DMS 273 treated with DMSO at 0.1 percent for 48 hours (cell line): ENCODE measurements around the gene RFC3.
"Not testable (repeated sequence)": the region's sequence is repeated elsewhere in the genome, so short reads cannot be mapped to it uniquely, and the experiment has no call there.

Experiments used
- DNase-seq: peaks from one replicate; lab custom pipeline; 2025; lab: John Stamatoyannopoulos, UW

Gene RFC3

GRCh38 chr13:33806470-33807248, 11.3 kb upstream of the RFC3 start:
- DNase-seq = no peak

DNA sequence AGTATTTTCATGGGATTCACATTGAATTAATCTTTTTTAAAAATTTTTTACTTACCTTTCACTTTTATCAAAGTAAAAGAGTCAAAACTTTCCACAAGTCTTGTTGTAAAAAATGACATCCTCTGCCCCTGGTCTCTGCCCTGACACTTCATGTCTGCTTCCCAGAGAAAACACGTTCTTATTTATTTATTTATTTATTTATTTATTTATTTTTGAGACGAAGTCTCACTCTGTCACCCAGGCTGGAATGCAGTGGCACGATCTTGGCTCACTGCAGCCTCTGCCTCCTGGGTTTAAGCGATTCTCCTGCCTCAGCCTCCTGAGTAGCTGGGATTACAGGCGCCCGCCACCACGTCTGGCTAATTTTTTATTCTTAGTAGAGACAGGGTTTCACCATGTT, 5.1 kb upstream of the RFC3 start:
- DNase-seq = not testable (repeated sequence)

DNA sequence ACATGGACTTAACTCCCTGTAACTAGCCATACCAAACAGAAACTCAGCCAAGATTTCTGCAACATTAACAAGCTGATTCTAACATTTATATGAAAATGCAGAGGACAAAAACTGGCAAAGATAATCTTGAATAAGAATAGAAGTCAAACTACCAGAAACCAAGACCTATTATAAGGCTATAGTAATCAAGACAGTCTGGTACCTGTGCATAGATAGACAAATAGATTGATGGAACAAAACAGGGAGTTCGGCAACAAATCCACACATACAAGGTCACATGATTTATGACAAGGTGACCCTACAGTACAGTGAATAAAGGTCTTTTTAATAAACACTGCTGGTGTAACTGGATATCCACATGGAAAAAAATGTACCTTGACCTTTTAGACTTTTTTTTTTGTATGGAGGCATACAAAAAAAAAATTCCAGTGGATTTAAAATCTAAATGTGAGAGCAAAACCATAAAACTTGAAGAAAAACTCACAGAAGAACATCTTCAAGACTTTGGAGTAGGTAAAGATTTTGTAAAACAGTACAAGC, 2.9 kb upstream of the RFC3 start:
- no peak for DNase-seq

DNA sequence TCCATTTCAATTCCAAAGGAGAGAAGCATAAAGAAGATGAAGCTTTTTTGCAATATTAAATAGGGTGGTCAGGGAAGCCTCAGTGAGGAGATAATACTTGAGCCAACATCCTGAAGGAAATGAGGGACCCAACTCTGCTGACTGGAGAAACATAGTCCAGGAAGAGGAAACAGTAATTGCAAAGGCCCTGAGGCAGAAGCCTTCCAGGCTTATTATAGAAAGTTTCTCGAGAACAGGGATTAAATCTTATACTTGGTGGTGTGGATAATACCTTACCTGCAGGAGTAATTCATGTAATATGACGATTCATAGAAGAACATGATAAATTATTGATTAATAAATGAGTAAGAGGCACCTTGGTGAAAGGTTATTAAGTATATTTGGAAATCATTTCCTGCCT, 1.0 kb upstream of the RFC3 start:
- no peak for DNase-seq

- DNase-seq = no peak
Measured at GRCh38 chr13:33817513-33817900, 442 bp upstream of the RFC3 start.

GRCh38 chr13:33825083-33825482, 7.1 kb downstream of the RFC3 start:
- no peak for DNase-seq

- DNase-seq = no peak
Measured at GRCh38 chr13:33827139-33827538, 9.2 kb downstream of the RFC3 start.

DNA sequence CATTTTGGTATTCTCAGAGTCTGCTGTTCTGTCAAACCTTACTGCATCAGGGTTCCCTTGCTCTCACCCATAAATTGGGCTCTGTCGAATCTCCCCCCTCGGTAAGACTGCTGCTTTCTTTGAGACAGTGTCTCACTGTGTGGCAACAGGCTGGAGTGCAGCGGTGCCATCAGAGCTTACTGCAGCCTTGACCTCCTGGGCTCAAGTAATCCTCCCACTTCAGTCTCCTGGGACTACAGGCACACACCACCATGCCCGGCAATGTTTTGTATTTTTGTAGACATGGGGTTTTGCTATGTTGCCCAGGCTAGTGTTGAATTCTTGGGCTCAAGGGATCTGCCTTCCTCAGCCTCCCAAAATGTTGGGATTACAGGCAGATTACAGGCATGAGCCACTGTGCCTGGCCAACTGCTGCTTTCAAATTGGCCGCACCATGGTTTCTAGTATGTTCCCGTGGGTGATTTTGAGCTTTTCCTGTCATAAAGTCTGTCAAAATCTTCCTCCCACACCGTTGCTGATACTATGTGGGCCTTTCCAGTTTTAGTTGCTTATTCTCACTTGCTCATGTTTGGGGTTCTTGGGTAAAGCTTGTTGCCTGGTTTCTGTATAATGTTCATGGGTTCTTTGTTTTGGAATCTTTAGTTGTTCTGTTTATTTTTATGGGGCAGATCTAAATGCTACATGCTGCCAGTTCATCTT, 10.6 kb downstream of the RFC3 start:
- DNase-seq = no peak

GRCh38 chr13:33832872-33833271, 14.9 kb downstream of the RFC3 start:
- no peak for DNase-seq

GRCh38 chr13:33838647-33839046, 20.7 kb downstream of the RFC3 start:
- DNase-seq = no peak

DNA sequence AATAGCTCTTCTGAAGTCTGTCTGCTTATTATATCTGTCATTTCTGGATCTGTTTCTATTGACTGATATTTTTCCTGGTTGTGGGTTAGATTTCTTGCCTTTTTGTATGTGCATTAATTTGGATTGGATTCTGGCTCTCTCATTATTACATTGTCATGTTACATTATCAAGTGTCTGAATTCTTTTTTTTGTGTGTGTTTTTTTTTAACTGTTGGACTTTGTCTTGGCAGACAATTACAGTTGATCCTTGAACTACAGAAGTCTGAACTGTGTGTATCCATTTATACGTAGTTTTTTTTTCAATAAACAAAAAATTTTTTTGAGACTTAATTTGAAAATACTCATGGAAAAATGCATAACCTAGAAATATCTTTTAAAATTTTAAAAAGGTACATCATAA, 22.5 kb downstream of the RFC3 start:
- no peak for DNase-seq

GRCh38 chr13:33842207-33842606, 24.3 kb downstream of the RFC3 start:
- no peak for DNase-seq

DNA sequence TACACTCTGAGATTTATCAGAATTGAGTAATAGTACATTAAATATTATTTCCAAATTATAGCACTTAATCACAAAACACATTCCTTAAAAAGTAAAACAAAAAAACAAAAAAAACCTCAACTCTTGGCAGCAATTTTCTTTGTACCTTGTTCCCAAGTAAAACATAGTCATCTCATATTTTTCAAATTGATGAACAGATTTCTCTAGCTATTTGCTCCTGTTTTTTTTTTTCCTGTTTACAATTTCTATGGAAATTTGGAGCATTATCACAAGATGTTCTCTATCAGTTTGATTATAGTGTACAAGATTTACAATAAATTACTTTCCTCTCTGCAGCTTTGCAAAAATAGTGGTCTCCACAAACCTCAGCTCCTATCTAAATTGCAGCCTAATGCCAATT, 25.0 kb downstream of the RFC3 start:
- no peak for DNase-seq

- no peak for DNase-seq
Measured at GRCh38 chr13:33845572-33846302, 27.8 kb downstream of the RFC3 start.

GRCh38 chr13:33846303-33847062, 28.5 kb downstream of the RFC3 start:
- DNase-seq = no peak

- DNase-seq = no peak
Measured at GRCh38 chr13:33849211-33849610, 31.3 kb downstream of the RFC3 start.

DNA sequence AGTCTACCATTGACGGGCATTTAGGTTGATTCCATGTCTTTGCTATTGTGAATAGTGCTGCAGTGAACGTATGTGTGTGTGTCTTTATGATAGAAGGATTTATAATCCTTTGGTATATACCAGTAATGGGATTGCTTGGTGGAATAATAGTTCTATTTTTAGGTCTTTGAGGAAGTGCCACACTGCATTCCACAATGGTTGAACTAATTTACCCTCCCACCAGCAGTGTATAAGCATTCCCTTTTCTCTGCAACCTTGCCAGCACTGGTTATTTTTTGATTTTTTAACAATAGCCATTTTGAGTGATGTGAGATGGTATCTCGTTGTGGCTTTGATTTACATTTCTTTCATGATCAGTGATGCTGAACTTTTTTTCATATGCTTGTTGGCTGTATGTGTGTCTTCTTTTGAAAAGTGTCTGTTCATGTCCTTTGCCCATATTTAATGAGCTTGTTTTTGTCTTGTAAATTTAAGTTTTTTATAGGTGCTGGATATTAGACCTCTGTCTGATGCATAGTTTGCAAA, 37.5 kb downstream of the RFC3 start:
- DNase-seq = no peak

GRCh38 chr13:33859691-33860303, 41.8 kb downstream of the RFC3 start:
- DNase-seq = no peak

GRCh38 chr13:33860526-33860925, 42.6 kb downstream of the RFC3 start:
- DNase-seq = no peak

- DNase-seq = no peak
Measured at GRCh38 chr13:33862016-33862415, 44.1 kb downstream of the RFC3 start.

DNA sequence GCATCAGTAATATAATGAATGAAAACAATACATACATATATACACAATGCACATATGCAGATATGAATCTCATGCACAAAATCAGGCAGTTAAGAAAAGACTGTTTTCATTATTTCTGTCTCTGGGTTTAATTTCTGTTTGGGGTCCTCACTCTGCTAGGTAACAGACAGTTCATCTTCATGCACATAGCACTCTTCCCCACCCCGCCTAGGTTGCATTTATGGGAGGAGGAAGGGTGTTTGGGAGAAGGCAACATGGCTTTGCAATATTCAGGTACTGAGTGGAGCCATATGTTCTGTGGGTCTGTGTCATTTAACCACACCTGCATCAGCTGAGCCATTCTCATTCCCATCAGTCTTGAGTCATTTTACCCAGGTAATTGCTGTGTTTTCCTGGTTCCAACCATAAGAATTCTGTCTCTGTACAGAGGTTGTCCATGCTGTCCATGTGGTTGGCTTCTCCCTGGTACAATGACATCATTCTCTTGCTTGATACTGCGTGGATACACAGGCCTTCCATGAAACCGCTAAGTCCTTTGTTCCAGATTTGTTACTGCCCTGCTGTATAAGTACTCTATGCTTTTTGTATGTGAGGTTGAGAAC, 45.3 kb downstream of the RFC3 start:
- no peak for DNase-seq
